ENCODE results near the gene TCF19.
A peak's percentile ranks its signal among the peaks of the same experiment; 100 is the strongest.

TCF19 gene

GRCh38 chr6:31143148-31143547, 15.2 kb upstream of the TCF19 start:
- Histone ChIP-seq H3K27me3 (ENCODE audit: control insufficient read depth in 5 of 5, insufficient read depth in 4 of 5, low read length in 5 of 5) (no peaks in the 10 kb centered on the region), H3K27ac (ENCODE audit: low read depth, low read length) (no peak overlapping the region), H3K4me3 (ENCODE audit: low read depth in 1 of 5, low read length in 5 of 5) (no peak overlapping the region), H3K9me3 (ENCODE audit: control insufficient read depth in 5 of 5, low read length in 5 of 5) (no peaks in the 10 kb centered on the region), H3K36me3 (ENCODE audit: control insufficient read depth in 5 of 5, insufficient read depth in 5 of 5, low read length in 5 of 5) (peaks cover 0 to 30% (median 16%) of the 10 kb centered on the region in 5 donors), H3K9ac (ENCODE audit: low read length in 5 of 5) (peak overlapping the region in 1 of 5 donors; percentile 16), H3K4me1 (ENCODE audit: control insufficient read depth in 5 of 5, insufficient read depth in 5 of 5, low read length in 5 of 5) (peaks cover 0 to 22% (median 0%) of the 10 kb centered on the region in 5 donors)

GRCh38 chr6:31144296-31144969, 14.0 kb upstream of the TCF19 start:
- Histone ChIP-seq H3K27ac (ENCODE audit: low read depth, low read length) (no peak overlapping the region), H3K9ac (ENCODE audit: low read length in 5 of 5) (no peak overlapping the region), H3K36me3 (ENCODE audit: control insufficient read depth in 5 of 5, insufficient read depth in 5 of 5, low read length in 5 of 5) (peaks cover 0 to 35% (median 19%) of the 10 kb centered on the region in 5 donors), H3K4me1 (ENCODE audit: control insufficient read depth in 5 of 5, insufficient read depth in 5 of 5, low read length in 5 of 5) (peaks cover 0 to 18% (median 0%) of the 10 kb centered on the region in 5 donors), H3K4me3 (ENCODE audit: low read depth in 1 of 5, low read length in 5 of 5) (no peak overlapping the region), H3K9me3 (ENCODE audit: control insufficient read depth in 5 of 5, low read length in 5 of 5) (no peaks in the 10 kb centered on the region), H3K27me3 (ENCODE audit: control insufficient read depth in 5 of 5, insufficient read depth in 4 of 5, low read length in 5 of 5) (no peaks in the 10 kb centered on the region)

GRCh38 chr6:31144970-31145340, 13.4 kb upstream of the TCF19 start:
- Histone ChIP-seq H3K4me1 (ENCODE audit: control insufficient read depth in 5 of 5, insufficient read depth in 5 of 5, low read length in 5 of 5) (peaks cover 0 to 14% (median 0%) of the 10 kb centered on the region in 5 donors), H3K4me3 (ENCODE audit: low read depth in 1 of 5, low read length in 5 of 5) (no peak overlapping the region), H3K27me3 (ENCODE audit: control insufficient read depth in 5 of 5, insufficient read depth in 4 of 5, low read length in 5 of 5) (no peaks in the 10 kb centered on the region), H3K9ac (ENCODE audit: low read length in 5 of 5) (no peak overlapping the region), H3K9me3 (ENCODE audit: control insufficient read depth in 5 of 5, low read length in 5 of 5) (no peaks in the 10 kb centered on the region), H3K27ac (ENCODE audit: low read depth, low read length) (no peak overlapping the region), H3K36me3 (ENCODE audit: control insufficient read depth in 5 of 5, insufficient read depth in 5 of 5, low read length in 5 of 5) (peaks cover 0 to 40% (median 21%) of the 10 kb centered on the region in 5 donors)

GRCh38 chr6:31145386-31145785, 13.0 kb upstream of the TCF19 start:
- H3K36me3 ChIP-seq (ENCODE audit: control insufficient read depth in 5 of 5, insufficient read depth in 5 of 5, low read length in 5 of 5), result peaks cover 0 to 44% (median 26%) of the 10 kb centered on the region in 5 donors
- H3K27ac ChIP-seq (ENCODE audit: low read depth, low read length), result no peak overlapping the region
- H3K9ac ChIP-seq (ENCODE audit: low read length in 5 of 5), result no peak overlapping the region

GRCh38 chr6:31149827-31150447, 8.5 kb upstream of the TCF19 start:
- Histone ChIP-seq H3K27me3 (ENCODE audit: control insufficient read depth in 5 of 5, insufficient read depth in 4 of 5, low read length in 5 of 5) (no peaks in the 10 kb centered on the region), H3K9ac (ENCODE audit: low read length in 5 of 5) (no peak overlapping the region), H3K27ac (ENCODE audit: low read depth, low read length) (no peak overlapping the region), H3K4me1 (ENCODE audit: control insufficient read depth in 5 of 5, insufficient read depth in 5 of 5, low read length in 5 of 5) (no peaks in the 10 kb centered on the region), H3K36me3 (ENCODE audit: control insufficient read depth in 5 of 5, insufficient read depth in 5 of 5, low read length in 5 of 5) (peaks cover 0 to 50% (median 36%) of the 10 kb centered on the region in 5 donors), H3K9me3 (ENCODE audit: control insufficient read depth in 5 of 5, low read length in 5 of 5) (no peaks in the 10 kb centered on the region), H3K4me3 (ENCODE audit: low read depth in 1 of 5, low read length in 5 of 5) (no peak overlapping the region)

More at GRCh38 chr6:31145386-31145785, 13.0 kb upstream of the TCF19 start:
- H3K4me1 ChIP-seq (ENCODE audit: control insufficient read depth in 5 of 5, insufficient read depth in 5 of 5, low read length in 5 of 5), result peaks cover 0 to 14% (median 0%) of the 10 kb centered on the region in 5 donors
- H3K9me3 ChIP-seq (ENCODE audit: control insufficient read depth in 5 of 5, low read length in 5 of 5), result no peaks in the 10 kb centered on the region
- no peak overlapping the region for H3K4me3 ChIP-seq (ENCODE audit: low read depth in 1 of 5, low read length in 5 of 5)
- no peaks in the 10 kb centered on the region for H3K27me3 ChIP-seq (ENCODE audit: control insufficient read depth in 5 of 5, insufficient read depth in 4 of 5, low read length in 5 of 5)

- H3K36me3 ChIP-seq (ENCODE audit: control insufficient read depth in 5 of 5, insufficient read depth in 5 of 5, low read length in 5 of 5), result peaks cover 0 to 43% (median 32%) of the 10 kb centered on the region in 5 donors
- no peaks in the 10 kb centered on the region for H3K9me3 ChIP-seq (ENCODE audit: control insufficient read depth in 5 of 5, low read length in 5 of 5)
- H3K9ac ChIP-seq (ENCODE audit: low read length in 5 of 5), result no peak overlapping the region
- no peak overlapping the region for H3K4me3 ChIP-seq (ENCODE audit: low read depth in 1 of 5, low read length in 5 of 5)
- H3K27me3 ChIP-seq (ENCODE audit: control insufficient read depth in 5 of 5, insufficient read depth in 4 of 5, low read length in 5 of 5), result no peaks in the 10 kb centered on the region
- peaks cover 2 to 6% (median 4%) of the 10 kb centered on the region in 5 donors for H3K4me1 ChIP-seq (ENCODE audit: control insufficient read depth in 5 of 5, insufficient read depth in 5 of 5, low read length in 5 of 5)
- no peak overlapping the region for H3K27ac ChIP-seq (ENCODE audit: low read depth, low read length)
Measured at GRCh38 chr6:31152781-31153180, 5.6 kb upstream of the TCF19 start.

DNA sequence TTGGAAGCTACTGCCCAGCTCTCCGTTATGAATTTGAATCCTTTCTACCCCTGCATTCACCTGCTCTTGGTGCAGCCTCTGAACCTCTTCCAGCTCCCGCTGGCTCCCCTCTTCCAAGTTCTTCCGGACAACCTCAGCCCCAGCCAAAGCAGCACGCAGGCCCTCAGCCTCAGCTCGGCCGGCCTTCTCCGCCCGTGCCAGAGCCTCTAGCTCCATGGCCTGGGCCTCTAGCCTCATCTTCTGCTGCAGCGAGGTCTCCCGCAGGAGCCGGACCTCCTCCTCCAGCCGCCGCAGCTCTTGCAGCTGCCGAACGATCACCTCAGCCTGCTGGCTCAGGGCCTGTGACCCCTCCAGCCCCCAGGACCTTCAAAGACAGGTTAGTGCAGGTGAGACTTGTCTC, 4.0 kb upstream of the TCF19 start:
- peaks cover 0 to 2% (median 0%) of the 10 kb centered on the region in 5 donors for H3K27me3 ChIP-seq (ENCODE audit: control insufficient read depth in 5 of 5, insufficient read depth in 4 of 5, low read length in 5 of 5)
- H3K9me3 ChIP-seq (ENCODE audit: control insufficient read depth in 5 of 5, low read length in 5 of 5), result no peaks in the 10 kb centered on the region
- H3K4me3 ChIP-seq (ENCODE audit: low read depth in 1 of 5, low read length in 5 of 5), result no peak overlapping the region
- no peak overlapping the region for H3K27ac ChIP-seq (ENCODE audit: low read depth, low read length)
- no peak overlapping the region for H3K9ac ChIP-seq (ENCODE audit: low read length in 5 of 5)
- H3K36me3 ChIP-seq (ENCODE audit: control insufficient read depth in 5 of 5, insufficient read depth in 5 of 5, low read length in 5 of 5), result peaks cover 0 to 35% (median 27%) of the 10 kb centered on the region in 5 donors
- peaks cover 4 to 17% (median 14%) of the 10 kb centered on the region in 5 donors for H3K4me1 ChIP-seq (ENCODE audit: control insufficient read depth in 5 of 5, insufficient read depth in 5 of 5, low read length in 5 of 5)

GRCh38 chr6:31156641-31157040, 1.7 kb upstream of the TCF19 start:
- H3K9ac ChIP-seq (ENCODE audit: low read length in 5 of 5), result peak overlapping the region in 1 of 5 donors; percentile 17
- H3K9me3 ChIP-seq (ENCODE audit: control insufficient read depth in 5 of 5, low read length in 5 of 5), result no peaks in the 10 kb centered on the region
- peaks cover 0 to 5% (median 0%) of the 10 kb centered on the region in 5 donors for H3K27me3 ChIP-seq (ENCODE audit: control insufficient read depth in 5 of 5, insufficient read depth in 4 of 5, low read length in 5 of 5)
- H3K4me1 ChIP-seq (ENCODE audit: control insufficient read depth in 5 of 5, insufficient read depth in 5 of 5, low read length in 5 of 5), result peaks cover 7 to 21% (median 17%) of the 10 kb centered on the region in 5 donors
- H3K4me3 ChIP-seq (ENCODE audit: low read depth in 1 of 5, low read length in 5 of 5), result no peak overlapping the region
- peaks cover 0 to 17% (median 12%) of the 10 kb centered on the region in 5 donors for H3K36me3 ChIP-seq (ENCODE audit: control insufficient read depth in 5 of 5, insufficient read depth in 5 of 5, low read length in 5 of 5)
- H3K27ac ChIP-seq (ENCODE audit: low read depth, low read length), result no peak overlapping the region

DNA sequence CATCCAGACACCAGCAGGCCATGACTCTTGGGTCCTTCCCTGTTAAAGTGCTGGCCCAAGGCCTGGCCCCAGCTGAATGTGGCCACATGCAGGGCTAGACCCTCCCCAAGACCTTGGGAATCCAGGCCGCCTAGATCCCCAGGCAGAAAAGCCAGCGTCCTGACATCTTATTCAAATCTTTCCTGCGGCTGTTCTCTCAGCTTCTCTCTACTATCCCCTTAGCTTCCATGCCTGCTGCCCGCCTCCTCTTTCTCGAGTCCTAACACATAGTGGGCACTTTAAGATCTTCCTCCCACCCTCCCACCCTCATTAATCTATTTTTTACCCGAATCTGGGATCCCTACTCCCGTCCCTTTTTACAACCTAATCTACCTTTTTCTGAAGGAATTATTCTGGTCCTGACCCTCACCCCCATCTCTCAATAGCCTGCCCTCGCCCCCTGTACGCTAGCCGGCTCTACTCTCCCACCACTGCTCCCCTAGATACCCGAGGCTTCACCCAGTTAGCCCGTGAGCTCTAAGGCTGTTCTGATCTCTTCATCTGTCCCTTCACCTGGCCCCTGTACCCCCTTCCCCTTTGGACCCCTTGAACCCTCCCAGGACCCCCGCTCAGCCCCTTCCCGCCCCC, 763 bp upstream of the TCF19 start, which contains the start of gene CCHCR1:
Gene CCHCR1 (minus strand): TSS at position 290 of the 627 bp plus-strand sequence. CDS start 202 bp downstream, at position 88.
- Histone ChIP-seq H3K4me3 (ENCODE audit: low read depth in 1 of 5, low read length in 5 of 5) (peak within 1 kb of the TSS; percentile 73 to 89 (median 87)), H3K9me3 (ENCODE audit: control insufficient read depth in 5 of 5, low read length in 5 of 5) (no peaks in the 10 kb centered on the region), H3K9ac (ENCODE audit: low read length in 5 of 5) (peak within 1 kb of the TSS in 4 of 5 donors; percentile 74 to 84 (median 80)), H3K4me1 (ENCODE audit: control insufficient read depth in 5 of 5, insufficient read depth in 5 of 5, low read length in 5 of 5) (peaks cover 7 to 21% (median 17%) of the 10 kb centered on the region in 5 donors), H3K27ac (ENCODE audit: low read depth, low read length) (peak within 1 kb of the TSS; percentile 30), H3K36me3 (ENCODE audit: control insufficient read depth in 5 of 5, insufficient read depth in 5 of 5, low read length in 5 of 5) (peaks cover 0 to 25% (median 12%) of the 10 kb centered on the region in 5 donors), H3K27me3 (ENCODE audit: control insufficient read depth in 5 of 5, insufficient read depth in 4 of 5, low read length in 5 of 5) (peaks cover 0 to 5% (median 0%) of the 10 kb centered on the region in 5 donors)
